CD4-positive, alpha-beta memory T cell (primary cell): ENCODE results near the gene CADM2. TPM values are rescaled to one million over a fixed set of nuclear protein-coding genes. Genes with fewer than 3 reads are reported as not detected.

ENCODE experiments used
- CTCF ChIA-PET: fragments of 350-600 bp; sonication (Branson Sonifier 250); formaldehyde crosslinking; loops from one replicate; lab custom pipeline; 2021; ENCODE audit warnings: inconsistent platforms; ENCODE audit not compliant: partially characterized antibody; lab: Charles Lee
- POLR2A ChIA-PET: fragments of 350-600 bp; sonication (Branson Sonifier 250); formaldehyde crosslinking; loops from one replicate; lab custom pipeline; 2021; ENCODE audit not compliant: partially characterized antibody; lab: Charles Lee
- DNase-seq, 5 donors: peaks; one replicate each; pipeline versions ENCODE4 v3.0.0 to v3.0.0-alpha.2; 2020 to 2022; ENCODE audit warnings: mixed read lengths in 1 of 5
- H3K27ac ChIP-seq: one replicate; pipeline ENCODE4 v1.7.0; 2013; ENCODE audit warnings: low read depth, low read length
- H3K27me3 ChIP-seq: 2 replicates; pipeline ENCODE4 v1.7.0; 2013; ENCODE audit warnings: mild to moderate bottlenecking, low read length, moderate library complexity; ENCODE audit not compliant: insufficient read depth
- H3K36me3 ChIP-seq: 2 replicates; pipeline ENCODE4 v1.7.0; 2013; ENCODE audit warnings: mild to moderate bottlenecking, low read length, moderate library complexity; ENCODE audit not compliant: insufficient read depth
- H3K4me1 ChIP-seq: 2 replicates; pipeline ENCODE4 v1.7.0; 2013; ENCODE audit warnings: mild to moderate bottlenecking, low read length, moderate library complexity; ENCODE audit not compliant: insufficient read depth
- H3K4me3 ChIP-seq, 2 donors: one replicate each; pipeline ENCODE4 v1.7.0; 2013; ENCODE audit warnings: low read length in 2 of 2, mild to moderate bottlenecking in 1 of 2
- H3K9me3 ChIP-seq, 2 donors: one replicate each; pipeline ENCODE4 v1.7.0; 2013; ENCODE audit warnings: low read length in 2 of 2, control low read depth in 1 of 2; ENCODE audit not compliant: control insufficient read depth in 1 of 2
- H3K27ac Mint-ChIP-seq, 7 donors: one replicate each; pipeline ENCODE4 v1.8.0; 2020 to 2021; ENCODE audit warnings: mixed read lengths in 7 of 7, mild to moderate bottlenecking in 6 of 7, inconsistent platforms in 3 of 7, moderate library complexity in 3 of 7
- H3K27me3 Mint-ChIP-seq, 2 donors: one replicate each; pipeline ENCODE4 v1.8.0; 2020 to 2021; ENCODE audit warnings: mixed read lengths in 2 of 2
- H3K36me3 Mint-ChIP-seq, 2 donors: one replicate each; pipeline ENCODE4 v1.8.0; 2020 to 2021; ENCODE audit warnings: mixed read lengths in 2 of 2, inconsistent platforms in 1 of 2, mild to moderate bottlenecking in 1 of 2
- H3K4me1 Mint-ChIP-seq, 4 donors: one replicate each; pipeline ENCODE4 v1.8.0; 2020 to 2021; ENCODE audit warnings: mixed read lengths in 4 of 4, mild to moderate bottlenecking in 1 of 4
- H3K4me3 Mint-ChIP-seq, 8 donors: one replicate each; pipeline ENCODE4 v1.8.0; 2020 to 2021; ENCODE audit warnings: mixed read lengths in 8 of 8, mild to moderate bottlenecking in 7 of 8, moderate library complexity in 6 of 8, inconsistent platforms in 3 of 8
- H3K9me3 Mint-ChIP-seq, 8 donors: one replicate each; pipeline ENCODE4 v1.8.0; 2020 to 2021; ENCODE audit warnings: mixed read lengths in 8 of 8, mild to moderate bottlenecking in 5 of 8, inconsistent platforms in 3 of 8, moderate library complexity in 1 of 8
- intact Hi-C: fragments of 100-400 bp; cut with micrococcal nuclease; formaldehyde crosslinking; loops from one replicate; pipeline ENCODE4 v1.15.1; 2023
- polyA plus RNA-seq, 2 donors: library from polyadenylated mRNA; unstranded; fragments of 300-500 nt; fragmentation: Illumina TruSeq; gene quantifications; one replicate each; pipeline ENCODE4 v1.2.3, GENCODE V29; 2021
- total RNA-seq, 2 experiments: library from RNA; stranded (reverse); gene quantifications; one replicate each; pipeline ENCODE4 v1.2.3, GENCODE V29; 2021

The CADM2 gene
- total and polyA plus RNA-seq, 4 experiments from 2014 or later, result 0.21 to 0.38 TPM; not detected in 2

- intact Hi-C loops, result no loop called here
Observed at GRCh38 chr3:85259748-85260147, 301.0 kb downstream of the CADM2 start.

GRCh38 chr3:85264381-85264780, 305.6 kb downstream of the CADM2 start:
- intact Hi-C loops, result no loop called here
- Mint-ChIP-seq H3K4me3 (no peak overlapping the region), H3K27ac (no peak overlapping the region)

More at GRCh38 chr3:85259748-85260147, 301.0 kb downstream of the CADM2 start:
- Histone ChIP-seq H3K4me1 (no peaks in the 10 kb centered on the region), H3K27me3 (no peaks in the 10 kb centered on the region), H3K4me3 (no peak overlapping the region), H3K27ac (no peak overlapping the region), H3K9me3 (no peaks in the 10 kb centered on the region), H3K36me3 (no peaks in the 10 kb centered on the region)
- POLR2A ChIA-PET, result no interaction called here
- Mint-ChIP-seq H3K27me3 (no peaks in the 10 kb centered on the region), H3K27ac (no peak overlapping the region), H3K4me1 (no peaks in the 10 kb centered on the region), H3K4me3 (no peak overlapping the region), H3K36me3 (no peaks in the 10 kb centered on the region), H3K9me3 (peaks cover 0 to 14% (median 4%) of the 10 kb centered on the region in 8 donors)
- CTCF ChIA-PET, result no interaction called here
- no peak for DNase-seq

GRCh38 chr3:85270488-85270887, 311.7 kb downstream of the CADM2 start:
- ChIA-PET POLR2A (no interaction called here), CTCF (no interaction called here)
- H3K27ac Mint-ChIP-seq, result no peak overlapping the region
- no peaks in the 10 kb centered on the region for H3K4me1 ChIP-seq
- H3K27ac ChIP-seq, result no peak overlapping the region
- no peak overlapping the region for H3K4me3 Mint-ChIP-seq
- intact Hi-C loops, result no loop called here
- H3K36me3 ChIP-seq, result no peaks in the 10 kb centered on the region
- H3K4me3 ChIP-seq, result no peak overlapping the region
- no peaks in the 10 kb centered on the region for H3K4me1 Mint-ChIP-seq
- peaks cover 0 to 6% (median 0%) of the 10 kb centered on the region in 8 donors for H3K9me3 Mint-ChIP-seq
- H3K27me3 Mint-ChIP-seq, result no peaks in the 10 kb centered on the region
- no peaks in the 10 kb centered on the region for H3K36me3 Mint-ChIP-seq
- H3K27me3 ChIP-seq, result no peaks in the 10 kb centered on the region
- no peak for DNase-seq
- no peaks in the 10 kb centered on the region for H3K9me3 ChIP-seq

More at GRCh38 chr3:85264381-85264780, 305.6 kb downstream of the CADM2 start:
- Histone ChIP-seq H3K36me3 (no peaks in the 10 kb centered on the region), H3K4me1 (no peaks in the 10 kb centered on the region), H3K27me3 (no peaks in the 10 kb centered on the region), H3K4me3 (no peak overlapping the region), H3K27ac (no peak overlapping the region), H3K9me3 (no peaks in the 10 kb centered on the region)
- Mint-ChIP-seq H3K4me1 (no peaks in the 10 kb centered on the region), H3K9me3 (peaks cover 0 to 10% (median under 1%) of the 10 kb centered on the region in 8 donors), H3K36me3 (no peaks in the 10 kb centered on the region), H3K27me3 (no peaks in the 10 kb centered on the region)
- CTCF ChIA-PET, result no interaction called here
- POLR2A ChIA-PET, result no interaction called here
- no peak for DNase-seq

- DNase-seq, result no peak
- no peak overlapping the region for H3K4me3 Mint-ChIP-seq
- no peaks in the 10 kb centered on the region for H3K27me3 Mint-ChIP-seq
- H3K36me3 Mint-ChIP-seq, result no peaks in the 10 kb centered on the region
- no peak overlapping the region for H3K27ac ChIP-seq
- H3K9me3 ChIP-seq, result no peaks in the 10 kb centered on the region
- H3K27me3 ChIP-seq, result no peaks in the 10 kb centered on the region
- H3K9me3 Mint-ChIP-seq, result peaks cover 0 to 6% (median 0%) of the 10 kb centered on the region in 8 donors
- H3K4me1 Mint-ChIP-seq, result no peaks in the 10 kb centered on the region
- H3K4me1 ChIP-seq, result no peaks in the 10 kb centered on the region
- no peaks in the 10 kb centered on the region for H3K36me3 ChIP-seq
- ChIA-PET POLR2A (no interaction called here), CTCF (no interaction called here)
- no peak overlapping the region for H3K27ac Mint-ChIP-seq
- intact Hi-C loops, result no loop called here
- no peak overlapping the region for H3K4me3 ChIP-seq
Observed at GRCh38 chr3:85271911-85272310, 313.1 kb downstream of the CADM2 start.

- Histone ChIP-seq H3K4me1 (no peaks in the 10 kb centered on the region), H3K27ac (no peak overlapping the region), H3K4me3 (no peak overlapping the region), H3K27me3 (no peaks in the 10 kb centered on the region), H3K36me3 (no peaks in the 10 kb centered on the region), H3K9me3 (no peaks in the 10 kb centered on the region)
- ChIA-PET POLR2A (no interaction called here), CTCF (no interaction called here)
- intact Hi-C loops, result no loop called here
- no peak overlapping the region for H3K4me3 Mint-ChIP-seq
- no peak for DNase-seq
- H3K4me1 Mint-ChIP-seq, result no peaks in the 10 kb centered on the region
- no peak overlapping the region for H3K27ac Mint-ChIP-seq
- H3K27me3 Mint-ChIP-seq, result no peaks in the 10 kb centered on the region
- peaks cover 0 to 16% (median 3%) of the 10 kb centered on the region in 8 donors for H3K9me3 Mint-ChIP-seq
- no peaks in the 10 kb centered on the region for H3K36me3 Mint-ChIP-seq
Observed at GRCh38 chr3:85288257-85288656, 329.5 kb downstream of the CADM2 start.

GRCh38 chr3:85297291-85297690, 338.5 kb downstream of the CADM2 start:
- DNase-seq, result no peak
- H3K4me3 ChIP-seq, result no peak overlapping the region
- intact Hi-C loops, result no loop called here
- H3K4me1 ChIP-seq, result no peaks in the 10 kb centered on the region
- no peak overlapping the region for H3K27ac Mint-ChIP-seq
- ChIA-PET CTCF (no interaction called here), POLR2A (no interaction called here)
- H3K9me3 ChIP-seq, result no peaks in the 10 kb centered on the region
- H3K36me3 Mint-ChIP-seq, result no peaks in the 10 kb centered on the region
- no peak overlapping the region for H3K27ac ChIP-seq
- H3K9me3 Mint-ChIP-seq, result peaks cover 0 to 12% (median 3%) of the 10 kb centered on the region in 8 donors
- H3K4me3 Mint-ChIP-seq, result no peak overlapping the region
- no peaks in the 10 kb centered on the region for H3K27me3 ChIP-seq
- H3K27me3 Mint-ChIP-seq, result no peaks in the 10 kb centered on the region
- H3K36me3 ChIP-seq, result no peaks in the 10 kb centered on the region
- H3K4me1 Mint-ChIP-seq, result no peaks in the 10 kb centered on the region

GRCh38 chr3:85298032-85298431, 339.2 kb downstream of the CADM2 start:
- Mint-ChIP-seq H3K36me3 (no peaks in the 10 kb centered on the region), H3K9me3 (peaks cover 0 to 12% (median 3%) of the 10 kb centered on the region in 8 donors)
- POLR2A ChIA-PET, result no interaction called here

GRCh38 chr3:85303156-85303555, 344.4 kb downstream of the CADM2 start:
- no peaks in the 10 kb centered on the region for H3K36me3 Mint-ChIP-seq
- ChIA-PET POLR2A (no interaction called here), CTCF (no interaction called here)
- Histone ChIP-seq H3K27me3 (no peaks in the 10 kb centered on the region), H3K27ac (no peak overlapping the region), H3K9me3 (no peaks in the 10 kb centered on the region), H3K4me1 (no peaks in the 10 kb centered on the region), H3K36me3 (no peaks in the 10 kb centered on the region), H3K4me3 (no peak overlapping the region)
- H3K4me1 Mint-ChIP-seq, result no peaks in the 10 kb centered on the region
- intact Hi-C loops, result no loop called here
- peaks cover 0 to 13% (median 3%) of the 10 kb centered on the region in 8 donors for H3K9me3 Mint-ChIP-seq
- H3K27ac Mint-ChIP-seq, result no peak overlapping the region
- no peak for DNase-seq
- H3K4me3 Mint-ChIP-seq, result no peak overlapping the region
- no peaks in the 10 kb centered on the region for H3K27me3 Mint-ChIP-seq

More at GRCh38 chr3:85298032-85298431, 339.2 kb downstream of the CADM2 start:
- Histone ChIP-seq H3K4me1 (no peaks in the 10 kb centered on the region), H3K9me3 (no peaks in the 10 kb centered on the region), H3K36me3 (no peaks in the 10 kb centered on the region), H3K27me3 (no peaks in the 10 kb centered on the region), H3K27ac (no peak overlapping the region), H3K4me3 (no peak overlapping the region)
- no peaks in the 10 kb centered on the region for H3K27me3 Mint-ChIP-seq
- H3K27ac Mint-ChIP-seq, result no peak overlapping the region
- CTCF ChIA-PET, result no interaction called here
- intact Hi-C loops, result no loop called here
- DNase-seq, result no peak
- no peaks in the 10 kb centered on the region for H3K4me1 Mint-ChIP-seq
- H3K4me3 Mint-ChIP-seq, result no peak overlapping the region
